Smooth muscle cell of the umbilical artery (primary cell): Measurements from ENCODE around the gene NLGN3. TPM values are rescaled to one million over a fixed set of nuclear protein-coding genes. Genes with fewer than 3 reads are reported as not detected.

Source experiments
- total RNA-seq: library from RNA; depleted of rRNA; stranded (reverse); fragments of >200 nt; gene quantifications from 2 replicates; pipeline ENCODE4 v1.2.3, GENCODE V29; 2014

Gene NLGN3
- total RNA-seq, result under 0.01 and 0.23 TPM in 2 replicates

DNA sequence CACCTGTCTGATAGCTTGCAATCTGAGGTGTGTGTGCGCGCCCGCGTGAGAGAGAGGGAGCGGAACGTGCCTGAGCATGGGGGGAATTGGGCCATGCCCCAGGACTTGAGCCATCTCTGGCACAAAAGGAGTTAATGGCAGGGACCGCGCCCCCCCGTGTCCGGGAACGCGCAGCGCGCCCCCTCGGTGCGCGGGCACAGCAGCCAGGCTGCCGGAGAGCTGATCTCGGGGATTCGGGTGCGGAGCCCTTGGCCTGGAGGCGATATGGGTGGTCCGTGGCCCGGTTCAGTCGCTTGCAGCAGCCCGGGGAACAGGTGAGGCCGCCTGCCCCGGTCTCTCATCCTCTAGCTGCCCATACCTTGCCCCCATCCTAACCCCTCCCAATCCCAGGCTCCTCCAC, at the start of gene NLGN3:
Gene NLGN3, plus strand, starts transcription at position 191 of the 400 bp plus-strand sequence. CDS start 2,909 bp downstream, outside the sequence.

GRCh38 chrX:71095555-71095980, 49.1 kb upstream of the NLGN3 start, which contains the start of gene FOXO4:
Gene FOXO4 (plus strand): TSS chrX:71095851. CDS start chrX:71096529, 678 bp downstream.

GRCh38 chrX:71106427-71106826, 38.2 kb upstream of the NLGN3 start, which contains the start of gene CXorf65:
Gene CXorf65 (minus strand): TSS chrX:71106740. CDS start chrX:71106556, 184 bp downstream.

DNA sequence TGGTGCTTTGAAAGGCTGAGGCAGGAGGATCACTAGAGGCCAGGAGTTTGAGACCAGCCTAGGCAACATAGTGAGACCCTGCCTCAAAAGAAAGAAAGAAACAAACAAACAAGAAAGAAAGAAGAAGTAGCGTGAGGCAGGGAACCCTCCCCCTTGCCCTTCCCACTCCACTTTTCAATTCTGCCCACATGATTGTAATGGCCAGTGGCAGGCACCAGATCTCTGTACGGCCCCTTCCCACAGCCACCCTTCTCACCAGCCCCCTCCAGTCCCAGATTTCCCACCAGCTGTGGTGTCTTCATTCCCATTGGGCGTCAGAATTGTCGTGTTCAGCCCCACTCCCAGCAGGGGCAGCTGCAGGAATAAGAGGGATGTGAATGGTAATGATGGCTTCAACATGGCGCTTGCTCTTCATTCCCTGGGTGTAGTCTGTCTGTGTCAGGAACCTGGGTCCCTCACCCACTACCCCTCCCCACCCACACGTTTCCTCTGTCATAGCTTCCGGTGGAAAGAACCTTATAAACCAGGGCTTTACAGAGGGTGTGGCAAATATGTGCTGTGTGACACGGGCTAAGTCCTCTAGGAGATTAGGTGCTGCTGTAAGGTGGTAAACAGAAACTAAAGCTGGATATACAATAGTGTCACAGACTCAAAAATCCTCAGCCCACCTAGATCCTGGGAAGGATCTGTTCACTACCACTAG, 33.3 kb upstream of the NLGN3 start, which contains the start of gene IL2RG:
Gene IL2RG, minus strand, starts transcription at position 437 of the 703 bp plus-strand sequence. Its CDS starts 38 bp downstream, at position 399.

DNA sequence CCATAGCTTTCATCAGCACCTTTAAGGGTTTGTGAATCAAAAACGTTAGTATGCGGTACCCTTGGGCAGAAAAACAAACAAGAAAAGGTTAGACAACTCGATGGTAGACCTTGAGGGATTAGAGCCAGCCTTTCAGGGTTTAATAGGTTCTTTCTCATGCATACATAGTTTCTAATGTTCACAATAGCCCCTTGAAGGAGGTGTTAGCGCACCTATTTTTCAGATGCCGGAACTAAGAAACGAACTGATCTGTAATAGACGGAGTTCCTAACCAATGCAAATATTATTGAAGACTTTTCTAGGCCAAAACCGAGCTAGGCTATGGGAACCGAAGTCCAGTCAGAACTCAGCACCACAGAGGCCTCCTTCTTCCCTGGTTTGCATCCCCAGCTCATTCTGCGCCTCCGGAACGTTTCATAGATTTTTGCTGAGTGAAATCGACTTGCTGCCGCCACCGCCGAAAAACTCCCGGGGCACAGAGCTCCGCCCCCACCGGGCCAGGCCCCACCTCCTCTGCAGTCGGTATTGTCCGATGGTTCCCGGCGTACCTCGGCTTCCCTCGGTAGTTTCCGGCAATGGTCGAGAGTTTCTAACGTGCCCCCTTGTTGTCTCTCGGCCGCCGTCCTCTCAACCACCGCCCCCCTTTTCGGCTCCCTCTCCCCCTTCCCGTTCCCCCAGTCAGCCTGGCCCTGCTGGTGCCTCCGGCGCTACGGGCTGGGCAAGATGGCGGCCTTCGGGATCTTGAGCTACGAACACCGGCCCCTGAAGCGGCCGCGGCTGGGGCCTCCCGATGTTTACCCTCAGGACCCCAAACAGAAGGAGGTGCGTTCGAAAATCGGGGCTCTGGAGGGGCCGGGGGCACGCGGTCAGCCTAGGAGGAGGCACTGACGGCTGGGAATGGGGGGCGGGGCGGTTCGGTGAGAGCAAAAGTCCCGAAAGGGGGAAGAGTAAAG, 26.3 kb upstream of the NLGN3 start, which contains the start of gene MED12:
Gene MED12, plus strand, starts transcription at position 565 of the 953 bp plus-strand sequence. Its CDS starts 159 bp downstream, at position 724.

Other genes starting within 250 kb of the NLGN3 start
- gene TEX11, start 236.1 kb upstream of the NLGN3 start, total RNA-seq, result 1.5 TPM in 1 of 2 replicates, not detected in the other
- gene SLC7A3, start 213.7 kb upstream of the NLGN3 start, total RNA-seq, result not detected in 2 replicates
- gene SNX12, start 76.5 kb upstream of the NLGN3 start, total RNA-seq, result 63.2 and 71.5 TPM in 2 replicates
- gene FOXO4, start 49.0 kb upstream of the NLGN3 start, total RNA-seq, result 3.5 and 4.2 TPM in 2 replicates
- not detected in 2 replicates for gene CXorf65, start 38.1 kb upstream of the NLGN3 start, total RNA-seq
- gene IL2RG, start 33.3 kb upstream of the NLGN3 start, total RNA-seq, result not detected in 2 replicates
- gene MED12, start 26.2 kb upstream of the NLGN3 start, total RNA-seq, result 26.1 and 34.4 TPM in 2 replicates
- not detected in 2 replicates for gene GJB1, start 78.4 kb downstream of the NLGN3 start, total RNA-seq
- gene ZMYM3, start 109.3 kb downstream of the NLGN3 start, total RNA-seq, result 11.3 and 20.2 TPM in 2 replicates
- gene NONO, start 138.8 kb downstream of the NLGN3 start, total RNA-seq, result 285 and 350 TPM in 2 replicates
- 4.2 and 6.0 TPM in 2 replicates for gene ITGB1BP2, start 156.9 kb downstream of the NLGN3 start, total RNA-seq
- 48.1 and 50.4 TPM in 2 replicates for gene TAF1, start 221.5 kb downstream of the NLGN3 start, total RNA-seq